Pulmonary artery endothelial cell (primary cell): ENCODE results near the gene FAM117B. TPM values are rescaled to one million over a fixed set of nuclear protein-coding genes. Genes with fewer than 3 reads are reported as not detected.

ENCODE experiments used
- DNase-seq: peaks from one replicate; pipeline ENCODE4 v3.0.0-alpha.2; 2011; ENCODE audit warnings: low read depth, low spot score
- total RNA-seq: library from RNA; depleted of rRNA; stranded (reverse); fragments of >200 nt; gene quantifications from 2 replicates; pipeline ENCODE4 v1.2.3, GENCODE V29; 2014

FAM117B gene
- total RNA-seq, 1 donor from 2014 or later, result 1.8 TPM

GRCh38 chr2:202757339-202757738 lies 122.6 kb downstream of the FAM117B start:
- DNase-seq, result no peak

- DNase-seq, result no peak
Observed at GRCh38 chr2:202758128-202758527, 123.4 kb downstream of the FAM117B start.

GRCh38 chr2:202758604-202759003 lies 123.8 kb downstream of the FAM117B start:
- no peak for DNase-seq

- DNase-seq, result no peak
Observed at GRCh38 chr2:202760848-202761247, 126.1 kb downstream of the FAM117B start.

GRCh38 chr2:202762556-202762955 lies 127.8 kb downstream of the FAM117B start:
- no peak for DNase-seq

- no peak for DNase-seq
Observed at GRCh38 chr2:202763916-202764315, 129.1 kb downstream of the FAM117B start.

GRCh38 chr2:202764991-202765390 lies 130.2 kb downstream of the FAM117B start:
- no peak for DNase-seq

GRCh38 chr2:202765436-202765835 lies 130.7 kb downstream of the FAM117B start:
- DNase-seq, result no peak

- DNase-seq, result no peak
Observed at GRCh38 chr2:202768273-202768672, 133.5 kb downstream of the FAM117B start.

- DNase-seq, result no peak
Observed at GRCh38 chr2:202769201-202769600, 134.4 kb downstream of the FAM117B start.

GRCh38 chr2:202771336-202771735 lies 136.6 kb downstream of the FAM117B start:
- DNase-seq, result no peak

GRCh38 chr2:202771741-202772460 lies 137.1 kb downstream of the FAM117B start:
- DNase-seq, result no peak

- no peak for DNase-seq
Observed at GRCh38 chr2:202773301-202773973, 138.7 kb downstream of the FAM117B start.

- DNase-seq, result no peak
Observed at GRCh38 chr2:202774104-202774503, 139.3 kb downstream of the FAM117B start.

GRCh38 chr2:202778217-202778616 lies 143.4 kb downstream of the FAM117B start:
- DNase-seq, result no peak

GRCh38 chr2:202780514-202781021 lies 145.8 kb downstream of the FAM117B start:
- DNase-seq, result no peak

GRCh38 chr2:202782940-202783558 lies 148.3 kb downstream of the FAM117B start:
- no peak for DNase-seq

- no peak for DNase-seq
Observed at GRCh38 chr2:202786842-202787241, 152.1 kb downstream of the FAM117B start.

GRCh38 chr2:202790676-202791075 lies 155.9 kb downstream of the FAM117B start:
- no peak for DNase-seq

GRCh38 chr2:202797944-202798343 lies 163.2 kb downstream of the FAM117B start:
- no peak for DNase-seq

- DNase-seq, result peak; percentile 40
Observed at GRCh38 chr2:202805911-202806310, 171.1 kb downstream of the FAM117B start.

GRCh38 chr2:202807431-202808138 lies 172.8 kb downstream of the FAM117B start:
- DNase-seq, result peak; percentile 80
